ACHN (cell line): ENCODE measurements around the gene ICOS.

ENCODE experiments used
- DNase-seq: peaks from one replicate; pipeline ENCODE4 v3.0.0-alpha.2; 2015
- in situ Hi-C: cut with HindIII; loops from 2 replicates; pipeline ENCODE4 v1.10.0; 2017; ENCODE audit warnings: low sequenced_read_pairs, low pct_ligation_motif_present, low pct_unique_long_range_greater_than_20kb

Gene ICOS

GRCh38 chr2:203936535-203936934 is at the start of gene ICOS:
Gene ICOS (plus strand): TSS chr2:203936763. CDS start chr2:203936815, 52 bp downstream.
- no peak for DNase-seq
- in situ Hi-C loops, result no loop called here

- in situ Hi-C loops, result no loop called here
- DNase-seq, result no peak
Measured at GRCh38 chr2:203887677-203888076, 48.9 kb upstream of the ICOS start.

GRCh38 chr2:203889542-203889941 is 47.0 kb upstream of the ICOS start:
- in situ Hi-C loops, result no loop called here
- DNase-seq, result no peak

GRCh38 chr2:203889944-203890343 is 46.6 kb upstream of the ICOS start:
- in situ Hi-C loops, result no loop called here
- DNase-seq, result no peak

- no peak for DNase-seq
- in situ Hi-C loops, result no loop called here
Measured at GRCh38 chr2:203890733-203891132, 45.8 kb upstream of the ICOS start.

GRCh38 chr2:203891474-203891873 is 45.1 kb upstream of the ICOS start:
- no peak for DNase-seq
- in situ Hi-C loops, result no loop called here

- in situ Hi-C loops, result no loop called here
- DNase-seq, result no peak
Measured at GRCh38 chr2:203892207-203892606, 44.4 kb upstream of the ICOS start.

- in situ Hi-C loops, result no loop called here
- DNase-seq, result no peak
Measured at GRCh38 chr2:203893401-203893800, 43.2 kb upstream of the ICOS start.

GRCh38 chr2:203893840-203894239 is 42.7 kb upstream of the ICOS start:
- in situ Hi-C loops, result no loop called here
- no peak for DNase-seq

GRCh38 chr2:203894262-203894661 is 42.3 kb upstream of the ICOS start:
- in situ Hi-C loops, result no loop called here
- no peak for DNase-seq

GRCh38 chr2:203897544-203897943 is 39.0 kb upstream of the ICOS start:
- no peak for DNase-seq
- in situ Hi-C loops, result no loop called here

GRCh38 chr2:203898657-203899056 is 37.9 kb upstream of the ICOS start:
- DNase-seq, result no peak
- in situ Hi-C loops, result no loop called here

GRCh38 chr2:203900253-203900652 is 36.3 kb upstream of the ICOS start:
- in situ Hi-C loops, result no loop called here

GRCh38 chr2:203904022-203904421 is 32.5 kb upstream of the ICOS start:
- in situ Hi-C loops, result no loop called here
- no peak for DNase-seq

More at GRCh38 chr2:203900253-203900652, 36.3 kb upstream of the ICOS start:
- DNase-seq, result no peak

- in situ Hi-C loops, result no loop called here
- no peak for DNase-seq
Measured at GRCh38 chr2:203905656-203906055, 30.9 kb upstream of the ICOS start.

- in situ Hi-C loops, result no loop called here
- DNase-seq, result no peak
Measured at GRCh38 chr2:203908066-203908796, 28.3 kb upstream of the ICOS start.

GRCh38 chr2:203908797-203909185 is 27.8 kb upstream of the ICOS start:
- no peak for DNase-seq
- in situ Hi-C loops, result no loop called here

GRCh38 chr2:203909261-203909967 is 27.1 kb upstream of the ICOS start:
- peak; percentile 49 for DNase-seq
- in situ Hi-C loops, result no loop called here

- DNase-seq, result no peak
- in situ Hi-C loops, result no loop called here
Measured at GRCh38 chr2:203909974-203910373, 26.6 kb upstream of the ICOS start.

GRCh38 chr2:203913947-203914346 is 22.6 kb upstream of the ICOS start:
- DNase-seq, result no peak
- in situ Hi-C loops, result no loop called here
